ENCODE results near the gene DLGAP5.
A peak's percentile ranks its signal among the peaks of the same experiment; 100 is the strongest.

Gene DLGAP5

DNA sequence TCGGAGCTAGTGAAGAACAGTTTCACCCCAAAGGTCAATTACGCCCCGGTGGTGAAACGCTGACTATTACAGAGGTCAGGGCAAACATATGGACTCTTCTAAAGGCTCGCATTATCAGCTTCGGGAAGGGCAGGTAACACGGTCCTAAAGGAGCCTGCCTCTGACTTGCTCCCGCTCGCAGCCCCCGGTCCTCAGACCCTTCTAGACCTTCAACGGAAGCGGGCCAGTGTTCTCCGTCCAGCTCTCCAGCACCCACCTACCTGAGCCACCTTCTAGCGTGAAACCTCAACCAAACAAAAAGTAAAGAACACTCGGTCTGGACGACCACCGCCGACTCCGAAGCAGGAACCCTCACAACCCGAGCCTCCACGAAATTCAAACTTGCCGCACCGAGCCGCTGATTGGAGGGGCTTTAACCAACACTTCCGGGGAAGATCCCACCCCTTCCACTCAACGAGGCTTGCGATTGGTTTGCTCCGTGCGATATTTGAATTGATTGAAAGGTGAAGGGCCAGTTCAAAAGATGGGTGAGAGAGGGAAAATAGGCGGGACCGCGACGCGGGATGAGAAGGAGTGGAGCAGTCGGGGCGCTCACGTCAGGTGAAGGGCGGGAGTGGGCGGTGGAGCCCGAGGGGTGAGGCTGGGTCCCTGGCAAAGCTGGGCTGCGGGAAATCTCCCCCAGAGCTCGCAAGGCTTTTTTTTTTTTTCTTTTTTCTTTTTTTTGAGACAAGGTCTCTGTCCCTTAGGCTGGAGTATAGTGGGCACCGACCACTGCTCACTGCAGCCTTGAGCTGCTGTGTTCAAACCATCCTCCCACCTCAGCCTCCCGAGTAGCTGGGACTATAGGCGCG, at the start of gene DLGAP5:
DLGAP5 (minus strand) TSS at position 383 of the 851 bp plus-strand sequence. CDS start 2,406 bp downstream, outside the sequence.
- peak; percentile 99 for DNase-seq

- DNase-seq, result no peak
Observed at GRCh38 chr14:55240526-55241178, 49.3 kb upstream of the DLGAP5 start.

DNA sequence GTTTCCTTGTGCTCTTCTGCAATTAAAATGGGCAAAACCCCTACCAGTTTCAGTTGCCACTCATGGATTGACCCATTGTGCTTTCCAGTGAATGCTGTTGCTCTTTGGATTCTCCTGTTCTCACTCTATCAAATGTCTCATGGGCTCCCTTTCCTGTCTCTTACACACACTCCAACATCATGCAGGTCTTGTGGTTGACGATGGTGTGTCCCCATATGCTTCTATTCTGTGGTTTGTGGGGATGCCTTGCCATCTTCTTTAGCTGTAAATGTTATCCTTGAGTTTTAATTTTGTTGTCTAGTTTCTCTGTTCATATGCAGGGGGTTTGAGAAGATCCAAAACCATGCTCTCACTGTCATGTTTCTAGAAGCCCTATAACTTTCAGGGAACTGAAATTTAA, 47.9 kb upstream of the DLGAP5 start:
- DNase-seq, result no peak

DNA sequence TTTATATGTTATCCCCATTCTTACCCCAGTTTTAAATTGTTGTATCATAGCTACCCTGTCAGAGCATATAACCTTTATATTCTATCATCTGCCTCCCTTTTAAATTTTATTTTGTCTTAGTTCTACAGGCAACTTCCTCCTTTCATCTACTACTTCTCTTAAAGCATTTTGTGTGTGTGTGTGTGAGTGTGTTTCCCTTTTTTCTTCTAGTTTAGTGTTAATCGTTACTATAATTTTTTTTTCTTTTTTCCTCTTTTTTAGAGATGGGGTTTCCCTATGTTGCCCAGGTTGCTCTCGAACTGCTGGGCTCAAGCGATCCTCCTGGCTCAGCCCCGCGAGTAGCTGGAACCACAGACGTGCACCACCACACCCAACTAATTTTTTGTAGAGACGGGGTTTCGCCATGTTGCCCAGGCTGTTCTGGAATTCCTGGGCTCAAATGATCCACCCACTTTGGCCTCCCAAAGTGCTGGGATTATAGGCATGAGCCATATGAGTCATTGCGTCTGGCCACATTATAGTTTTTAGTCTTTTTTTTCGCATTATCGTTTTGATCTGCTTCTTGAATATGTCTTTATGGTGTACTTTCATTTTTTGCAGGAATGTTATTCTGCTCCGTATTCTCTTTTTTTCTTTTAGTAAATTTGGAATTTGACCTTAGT, 46.8 kb upstream of the DLGAP5 start:
- no peak for DNase-seq

DNA sequence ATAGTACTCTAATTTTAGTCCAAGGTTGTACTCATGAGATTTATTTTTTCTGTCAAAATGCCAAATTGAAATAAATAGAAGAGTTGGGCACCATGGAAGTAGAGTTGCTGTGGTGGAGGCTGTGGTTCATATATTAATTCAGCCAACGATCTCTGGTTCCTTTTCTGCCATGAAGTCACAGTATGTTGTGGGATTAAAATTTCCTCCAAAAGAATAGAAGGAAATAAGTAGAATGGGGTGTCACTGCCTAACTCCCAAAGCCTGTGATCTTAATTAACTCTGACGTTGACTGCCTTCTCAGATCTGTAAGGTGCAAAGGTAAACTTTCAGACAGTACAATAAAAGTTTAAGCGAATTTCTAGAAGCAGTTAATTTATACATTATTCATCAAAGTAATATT, 42.2 kb upstream of the DLGAP5 start:
- no peak for DNase-seq

DNA sequence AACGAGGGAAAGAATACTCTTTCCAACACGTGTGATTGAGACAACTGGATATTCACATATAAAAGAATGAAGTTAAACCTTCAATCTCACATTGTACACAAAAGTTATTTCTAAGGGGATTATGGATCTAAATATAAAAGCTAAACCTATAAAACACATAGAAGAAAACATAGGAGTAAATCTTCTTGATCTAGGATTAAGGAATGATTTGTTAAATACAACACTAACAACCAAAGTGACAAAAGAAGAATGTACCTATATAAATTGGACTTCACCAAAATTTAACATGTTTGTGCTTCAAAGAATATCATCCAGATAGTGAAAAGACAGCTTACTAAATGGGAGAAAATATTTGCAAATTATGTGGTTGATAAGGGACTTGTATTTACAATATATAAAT, 36.9 kb upstream of the DLGAP5 start:
- DNase-seq, result no peak

- no peak for DNase-seq
Observed at GRCh38 chr14:55223364-55223763, 32.0 kb upstream of the DLGAP5 start.

DNA sequence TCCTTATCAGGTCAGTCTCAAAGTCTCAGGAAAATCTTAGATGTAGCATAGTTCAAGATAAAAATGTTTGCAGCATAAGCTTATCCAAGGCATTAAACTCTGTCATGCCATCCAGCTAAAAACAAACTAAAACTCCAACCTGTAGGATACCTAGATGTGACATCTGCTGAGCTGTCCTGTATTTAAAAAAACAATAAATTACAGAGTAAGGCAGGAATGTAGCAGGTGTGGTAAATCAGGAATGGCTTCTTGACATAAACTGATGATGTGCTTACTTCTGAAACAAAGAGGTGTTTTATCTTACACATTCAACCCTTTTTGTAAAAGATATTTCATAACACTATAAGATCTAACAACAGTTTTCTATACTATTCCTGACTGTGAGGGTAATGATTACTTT, 30.6 kb upstream of the DLGAP5 start:
- no peak for DNase-seq

GRCh38 chr14:55221186-55221585, 29.8 kb upstream of the DLGAP5 start:
- DNase-seq, result no peak

- DNase-seq, result no peak
Observed at GRCh38 chr14:55220230-55220629, 28.8 kb upstream of the DLGAP5 start.

DNA sequence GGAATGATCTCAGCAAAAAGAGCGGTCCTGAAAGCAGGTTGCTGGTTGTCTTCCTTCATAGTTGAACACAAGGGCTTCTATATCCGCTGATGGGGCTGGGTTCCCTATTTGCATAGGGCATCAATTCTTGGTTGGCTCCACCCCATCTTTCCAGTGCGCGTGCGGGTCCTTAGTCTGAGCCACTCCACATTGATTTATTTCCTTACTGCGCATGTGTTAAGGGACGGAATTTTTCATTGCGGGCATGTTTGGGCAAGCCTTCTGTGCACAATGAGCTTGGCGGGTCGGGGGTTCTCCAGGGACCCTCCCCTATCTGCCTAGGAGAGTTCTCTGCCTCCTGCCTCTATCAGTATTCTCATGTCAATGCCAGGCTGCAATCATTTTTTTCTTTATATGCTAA, 21.2 kb upstream of the DLGAP5 start:
- no peak for DNase-seq

GRCh38 chr14:55207832-55208231, 16.4 kb upstream of the DLGAP5 start:
- DNase-seq, result no peak

DNA sequence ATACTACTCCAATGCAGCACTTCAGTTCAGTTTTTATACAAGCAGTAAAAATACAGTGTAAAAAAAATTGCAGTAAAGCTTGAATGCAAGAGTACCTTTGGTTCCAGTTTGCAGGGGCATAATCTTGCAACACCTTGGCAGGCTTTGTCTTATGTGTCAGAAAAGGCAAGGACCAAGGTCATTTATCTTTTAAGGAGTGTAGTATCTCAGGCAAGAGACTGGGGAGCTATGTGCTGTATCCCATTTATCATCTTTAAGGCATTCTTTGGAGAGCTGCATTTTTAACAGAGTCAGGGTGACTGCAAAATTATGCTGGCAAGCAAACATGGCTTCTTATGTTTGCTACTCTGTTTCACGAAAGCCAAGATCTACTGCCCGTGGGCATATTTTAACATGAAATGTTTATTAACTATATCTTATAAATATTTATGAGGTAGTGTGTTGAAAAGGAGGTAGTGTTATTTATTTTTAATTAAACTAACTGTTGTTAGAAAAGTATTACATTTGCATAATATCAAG, 14.8 kb upstream of the DLGAP5 start:
- DNase-seq, result no peak

- DNase-seq, result no peak
Observed at GRCh38 chr14:55201219-55202101, 10.1 kb upstream of the DLGAP5 start.

- DNase-seq, result no peak
Observed at GRCh38 chr14:55200651-55201050, 9.3 kb upstream of the DLGAP5 start.

DNA sequence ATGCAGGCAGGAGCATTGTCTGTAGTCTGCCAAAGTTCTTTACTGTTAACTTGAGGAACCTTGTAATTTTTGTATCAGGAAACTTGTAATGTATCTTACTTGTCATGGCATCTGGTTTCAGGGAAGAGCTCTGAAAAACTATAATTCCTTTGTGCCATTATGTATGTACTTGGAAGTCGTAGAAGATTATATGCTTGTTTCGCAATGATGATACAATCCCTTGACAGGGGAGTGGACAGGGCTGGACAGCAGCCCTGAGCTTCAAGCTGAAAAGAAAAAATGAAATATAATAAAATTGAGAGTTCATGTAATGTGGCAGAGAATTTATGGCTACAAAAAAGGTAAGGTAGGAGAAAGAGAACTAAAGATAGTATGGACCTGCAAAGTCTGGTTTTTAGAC, 7.4 kb upstream of the DLGAP5 start:
- DNase-seq, result no peak

DNA sequence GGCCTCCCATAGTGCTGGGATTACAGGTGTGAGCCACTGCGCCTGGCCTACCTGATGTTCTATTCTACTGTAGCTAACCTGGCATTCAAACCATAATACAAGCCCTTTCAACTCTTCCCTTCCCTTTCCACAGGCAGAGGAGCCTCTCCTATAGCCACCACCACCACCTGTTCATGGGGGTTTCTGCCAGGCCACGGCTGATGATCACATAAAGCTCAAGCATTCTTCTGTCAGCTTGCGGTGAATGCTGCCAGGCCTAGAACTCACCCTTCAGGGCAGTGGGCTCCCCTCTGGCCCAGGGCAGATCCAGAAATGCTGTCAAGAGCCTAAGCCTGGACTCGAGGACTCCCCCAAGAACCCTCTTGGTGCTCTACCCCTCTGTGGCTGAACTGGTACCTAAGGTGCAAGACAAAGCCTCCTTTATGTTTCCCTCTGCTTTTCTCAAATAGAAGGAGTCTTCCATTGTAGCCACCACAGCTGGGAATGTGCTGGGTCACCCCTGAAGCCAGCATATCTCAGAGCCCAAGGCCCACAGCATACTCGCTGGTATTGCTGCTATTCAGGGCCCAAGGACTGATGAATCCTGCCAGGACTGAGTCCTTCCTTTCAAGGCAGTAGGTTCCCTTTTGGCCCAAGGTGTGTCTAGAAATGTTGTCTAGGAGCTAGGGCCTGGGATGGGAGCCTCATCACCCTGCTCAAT, 3.4 kb upstream of the DLGAP5 start:
- no peak for DNase-seq

- DNase-seq, result no peak
Observed at GRCh38 chr14:55192054-55192621, 753 bp upstream of the DLGAP5 start.

DNA sequence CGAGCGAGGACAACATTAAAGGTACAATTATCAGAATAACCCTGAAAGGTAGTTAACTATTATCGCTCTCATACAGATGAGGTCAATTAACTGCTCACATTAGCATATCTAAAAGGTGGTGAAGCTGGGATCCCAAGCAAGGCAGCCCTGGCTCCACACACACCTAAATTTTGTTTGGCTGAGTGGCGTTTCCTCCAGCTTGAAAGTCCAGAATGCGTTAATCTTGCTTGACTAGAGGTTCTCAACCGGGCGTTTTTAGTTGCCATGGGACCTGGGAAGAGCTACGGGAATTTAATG, 531 bp downstream of the DLGAP5 start:
- DNase-seq, result peak; percentile 36

DNA sequence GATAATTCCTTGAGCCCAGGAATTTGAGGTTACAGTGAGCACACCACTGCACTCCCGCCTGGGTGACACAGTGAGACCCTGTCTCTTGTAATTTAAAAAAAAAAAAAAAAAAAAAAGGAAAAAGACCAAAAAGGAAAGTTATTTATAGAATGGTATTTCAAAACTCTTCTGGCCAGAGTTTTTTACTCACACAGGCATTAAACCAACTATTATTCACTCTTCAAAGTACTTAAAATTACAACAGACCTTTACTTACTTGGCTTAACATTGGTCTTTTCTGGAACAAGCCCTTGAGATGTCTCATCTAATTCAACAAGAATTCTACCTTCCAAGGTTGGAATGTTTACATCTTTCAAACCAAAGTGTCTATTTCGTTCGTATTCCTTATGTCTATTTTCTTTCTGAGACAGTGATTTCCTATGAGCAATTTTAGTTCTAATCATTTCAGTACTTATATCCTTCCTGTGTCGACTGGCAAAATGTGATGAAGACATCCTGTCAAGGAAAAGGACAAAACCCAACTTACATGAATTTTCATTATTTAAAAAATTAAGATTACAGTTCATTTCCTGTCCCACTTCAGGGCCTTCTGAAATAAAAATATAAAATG, 2.6 kb downstream of the DLGAP5 start:
- no peak for DNase-seq

- DNase-seq, result no peak
Observed at GRCh38 chr14:55180434-55180833, 11.0 kb downstream of the DLGAP5 start.

Data from NCI-H345 (cell line).